CMK (cell line): ENCODE data around the gene CRCP.
"Not testable (repeated sequence)": the region's sequence is repeated elsewhere in the genome, so short reads cannot be mapped to it uniquely, and the experiment has no call there.

ENCODE experiments used
- DNase-seq: peaks from one replicate; pipeline ENCODE4 v3.0.0-alpha.2; 2010; ENCODE audit warnings: low read depth

Gene CRCP

DNA sequence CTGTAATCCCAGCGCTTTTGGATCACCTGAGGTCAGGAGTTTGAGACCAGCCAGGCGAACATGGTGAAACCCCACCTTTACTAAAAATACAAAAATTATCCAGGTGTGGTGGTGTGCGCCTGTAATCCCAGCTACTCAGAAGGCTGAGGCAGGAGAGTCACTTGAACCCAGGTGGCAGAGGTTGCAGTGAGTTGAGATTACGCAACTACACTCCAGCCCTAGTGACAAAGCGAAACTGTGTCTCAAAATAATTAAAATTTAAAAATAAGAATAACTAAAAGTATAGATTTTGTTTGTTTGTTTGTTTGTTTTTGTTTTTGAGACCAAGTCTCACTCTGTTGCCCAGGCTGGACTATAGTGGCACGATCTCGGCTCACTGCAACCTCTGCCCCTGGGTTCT, 41.4 kb downstream of the CRCP start:
- DNase-seq: not testable (repeated sequence)

DNA sequence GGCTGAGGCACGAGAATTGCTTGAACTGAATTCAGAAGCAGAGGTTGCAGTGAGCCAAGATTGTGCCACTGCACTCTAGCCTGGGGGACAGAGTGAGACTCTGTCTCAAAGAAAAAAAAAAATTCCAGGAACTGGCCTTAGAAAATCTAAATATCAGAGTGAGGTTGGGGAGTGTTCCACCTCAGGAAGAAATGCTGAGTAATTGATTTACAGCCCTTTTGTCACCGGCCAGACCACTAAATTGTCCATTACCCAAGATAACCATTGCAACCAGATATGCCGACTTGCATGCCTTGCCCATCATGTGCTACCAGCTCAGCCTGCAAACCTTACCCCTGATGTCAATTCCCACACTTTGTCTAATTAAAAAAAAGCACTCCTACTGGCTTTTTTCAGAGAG, 42.4 kb downstream of the CRCP start:
- DNase-seq: no peak

DNA sequence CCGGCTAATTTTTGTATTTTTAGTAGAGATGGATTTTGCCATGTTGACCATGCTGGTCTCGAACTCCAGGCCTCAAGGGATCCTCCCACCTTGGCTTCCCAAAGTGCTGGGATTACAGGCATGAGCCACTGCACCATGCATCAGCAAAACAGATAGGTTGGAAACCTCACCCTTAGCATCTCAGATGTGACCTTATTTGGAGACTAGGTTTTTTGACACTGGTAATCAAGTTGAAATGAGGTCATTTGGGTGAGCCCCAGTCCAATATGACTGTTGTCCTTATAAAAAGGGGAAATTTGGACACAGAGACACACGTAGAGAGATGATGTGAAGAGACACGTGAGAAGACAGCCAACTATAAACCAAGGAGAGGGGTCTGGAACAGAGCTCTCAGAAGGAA, 48.0 kb downstream of the CRCP start:
- DNase-seq: no peak

- no peak for DNase-seq
Measured at GRCh38 chr7:66163186-66163610, 48.6 kb downstream of the CRCP start.

GRCh38 chr7:66164356-66164755, 49.7 kb downstream of the CRCP start:
- no peak for DNase-seq

DNA sequence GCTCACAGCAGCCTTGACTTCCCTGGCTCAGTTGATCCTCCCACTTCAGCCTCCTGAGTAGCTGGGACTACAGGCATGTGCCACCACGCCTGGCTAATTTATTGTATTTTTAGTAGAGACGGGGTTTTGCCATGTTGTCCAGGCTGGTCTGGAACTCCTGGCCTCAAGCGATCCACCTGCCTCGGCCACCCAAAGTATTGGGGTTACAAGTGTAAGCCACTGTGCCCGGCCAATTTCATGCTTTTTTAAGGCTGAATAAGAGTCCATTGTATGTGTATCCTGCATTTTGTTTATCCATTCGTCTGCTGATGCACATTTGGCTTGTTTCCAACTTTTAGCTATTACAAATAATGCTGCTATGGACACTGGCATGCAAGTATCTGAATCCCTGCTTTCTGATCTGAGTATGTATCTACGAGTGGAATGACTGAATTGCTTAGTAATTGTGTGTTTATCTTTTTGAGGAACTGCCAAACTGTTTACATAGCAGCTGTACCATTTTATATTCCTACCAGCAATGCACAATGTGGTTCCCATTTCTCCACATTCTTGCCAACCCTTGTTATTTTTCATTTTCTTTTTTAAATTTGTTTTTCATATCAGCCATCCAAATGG, 53.2 kb downstream of the CRCP start:
- no peak for DNase-seq

GRCh38 chr7:66169616-66170015, 55.0 kb downstream of the CRCP start:
- DNase-seq: no peak

- no peak for DNase-seq
Measured at GRCh38 chr7:66170309-66171231, 55.9 kb downstream of the CRCP start.

- not testable (repeated sequence) for DNase-seq
Measured at GRCh38 chr7:66172536-66173401, 58.1 kb downstream of the CRCP start.

DNA sequence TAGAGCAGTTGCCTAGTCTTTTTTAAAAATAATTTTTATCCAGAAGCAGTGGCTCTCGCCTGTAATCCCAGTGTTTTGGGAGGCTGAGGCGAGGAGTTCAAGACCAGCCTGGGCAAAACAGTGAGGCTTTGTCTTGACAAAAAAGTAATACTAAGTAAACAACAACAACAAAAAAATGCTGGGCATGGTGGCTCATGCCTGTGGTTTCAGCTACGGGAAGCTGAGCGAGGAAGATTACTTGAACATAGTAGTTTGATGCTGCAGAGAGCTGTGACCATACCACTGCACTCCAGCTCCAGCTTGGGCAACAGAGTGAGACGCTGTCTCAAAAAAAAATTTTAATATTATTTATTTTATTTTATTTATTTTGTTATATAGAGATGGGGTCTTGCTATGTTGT, 59.2 kb downstream of the CRCP start:
- DNase-seq: no peak

- DNase-seq: not testable (repeated sequence)
Measured at GRCh38 chr7:66175006-66175405, 60.4 kb downstream of the CRCP start.

- DNase-seq: no peak
Measured at GRCh38 chr7:66176914-66177313, 62.3 kb downstream of the CRCP start.

DNA sequence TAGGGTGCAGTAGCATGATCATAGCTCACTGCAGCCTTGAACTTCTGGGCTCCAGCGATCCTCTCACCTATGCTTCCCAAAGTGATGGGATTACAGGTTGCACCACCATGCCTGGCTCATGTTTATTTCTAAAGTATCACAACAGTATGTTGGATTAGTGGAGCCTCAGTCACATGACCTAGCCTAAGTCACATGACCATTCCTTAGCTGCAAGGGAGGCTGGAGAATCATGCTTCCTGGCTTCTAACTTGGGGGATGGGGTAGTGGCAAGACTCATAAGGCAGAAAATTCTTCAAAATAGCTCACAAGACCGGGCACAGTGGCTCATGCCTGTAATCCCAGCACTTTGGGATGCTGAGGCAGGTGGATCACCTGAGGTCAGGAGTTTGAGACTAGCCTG, 63.6 kb downstream of the CRCP start:
- DNase-seq: no peak

GRCh38 chr7:66181329-66181728, 66.7 kb downstream of the CRCP start:
- no peak for DNase-seq

DNA sequence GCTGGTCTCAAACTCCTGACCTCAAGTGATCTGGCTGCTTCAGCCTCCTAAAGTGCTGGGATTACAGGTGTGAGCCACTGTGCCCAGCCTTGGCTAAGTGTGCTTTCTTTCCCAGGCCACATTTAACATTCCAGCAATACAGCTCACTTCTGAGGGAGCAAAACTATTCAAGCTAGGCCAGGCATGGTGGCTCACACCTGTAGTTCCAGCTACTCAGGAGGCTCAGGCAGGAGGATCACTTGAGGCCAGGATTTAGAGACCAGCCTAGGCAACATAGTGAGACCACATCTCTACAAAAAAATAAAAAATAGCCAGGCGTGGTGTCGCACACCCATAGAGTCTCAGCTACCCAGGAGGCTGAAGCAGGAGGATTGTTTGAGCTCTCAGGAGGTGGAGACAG, 67.2 kb downstream of the CRCP start:
- no peak for DNase-seq

DNA sequence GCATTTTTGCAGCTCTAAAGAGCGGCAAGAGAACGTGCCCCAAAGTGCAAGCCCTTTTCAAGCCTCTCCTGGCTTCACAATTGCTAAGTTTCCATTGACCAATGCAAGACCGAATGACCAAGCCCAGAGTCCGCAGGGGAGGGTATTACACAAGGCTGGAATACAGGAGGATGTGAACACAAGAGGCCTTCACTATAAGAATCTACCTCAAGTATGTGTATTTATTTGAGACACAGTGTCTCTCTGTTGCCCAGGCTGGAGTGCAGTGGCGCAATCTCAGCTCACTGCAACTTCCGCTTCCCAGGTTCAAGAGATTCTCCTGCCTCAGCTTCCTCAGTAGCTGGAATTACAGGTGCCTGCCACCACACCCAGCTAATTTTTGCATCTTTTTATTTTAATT, 68.3 kb downstream of the CRCP start:
- no peak for DNase-seq

DNA sequence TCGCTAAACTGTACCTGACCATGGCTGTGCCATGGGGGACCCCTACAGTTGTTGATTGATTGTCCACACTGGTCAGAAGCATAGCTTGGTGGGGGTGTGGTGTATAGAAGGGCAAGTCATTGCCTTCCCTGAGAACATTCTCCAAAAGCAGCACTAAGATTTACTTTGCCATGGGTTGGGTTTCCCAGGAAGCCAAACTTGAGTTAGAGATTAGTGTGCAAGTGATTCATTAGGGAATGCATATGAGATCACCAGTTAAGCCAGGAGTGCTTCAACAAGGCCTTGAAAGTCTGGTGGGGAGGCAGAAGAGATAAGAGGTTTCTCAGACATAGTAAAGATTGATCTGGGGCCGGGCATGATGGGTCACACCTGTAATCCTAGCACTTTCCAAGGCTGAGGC, 69.1 kb downstream of the CRCP start:
- DNase-seq: no peak

- DNase-seq: no peak
Measured at GRCh38 chr7:66185680-66186187, 71.1 kb downstream of the CRCP start.

GRCh38 chr7:66186991-66187390, 72.3 kb downstream of the CRCP start:
- no peak for DNase-seq

DNA sequence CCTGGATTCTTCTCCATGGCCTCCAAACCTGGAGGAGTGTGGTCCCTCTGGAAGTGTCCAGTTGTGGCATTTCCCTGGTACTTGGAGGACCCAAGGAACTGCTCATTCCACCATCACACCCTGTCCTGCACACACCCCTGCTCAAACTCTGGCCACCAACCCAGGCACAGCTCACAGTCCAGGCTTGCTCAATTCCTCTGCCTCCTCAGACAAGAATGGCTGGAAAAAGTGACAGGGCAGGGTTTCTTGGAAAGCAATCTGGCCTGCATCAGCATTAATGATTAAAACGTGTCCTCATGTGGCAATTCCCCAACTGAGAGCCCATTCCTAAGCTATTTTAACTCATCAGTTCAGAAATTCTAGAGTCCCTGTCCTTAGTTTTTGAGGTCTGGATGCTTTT, 73.3 kb downstream of the CRCP start:
- no peak for DNase-seq

DNA sequence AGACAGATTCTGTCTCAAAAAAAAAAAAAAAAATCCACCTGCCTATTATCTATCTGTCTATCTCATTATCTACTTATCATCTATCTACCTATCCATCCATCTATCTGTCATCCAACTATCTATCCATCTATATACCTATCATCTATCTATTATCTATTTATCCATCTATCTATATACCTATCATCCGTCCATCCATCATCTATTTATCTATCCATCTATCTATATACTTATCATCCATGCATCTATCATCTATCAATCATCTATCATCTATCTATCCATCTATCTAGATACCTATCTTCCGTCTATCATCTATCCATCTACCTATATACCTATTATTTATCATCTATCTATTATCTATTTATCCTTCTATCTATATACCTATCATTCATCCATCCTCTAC, 74.0 kb downstream of the CRCP start:
- no peak for DNase-seq
